Putamen (tissue), 1 donor: ENCODE measurements around the gene ARL5A.
A peak's percentile ranks its signal among the peaks of the same experiment; 100 is the strongest.
"Not testable (repeated sequence)": the region's sequence is repeated elsewhere in the genome, so short reads cannot be mapped to it uniquely, and the experiment has no call there.

Source experiments
- DNase-seq: peaks from one replicate; pipeline ENCODE4 v3.0.0-alpha.2; 2016; ENCODE audit warnings: low spot score

Gene ARL5A

GRCh38 chr2:151795646-151796240, 32.5 kb downstream of the ARL5A start:
- no peak for DNase-seq

GRCh38 chr2:151794422-151794821, 33.8 kb downstream of the ARL5A start:
- DNase-seq, result not testable (repeated sequence)

- DNase-seq, result no peak
Observed at GRCh38 chr2:151793123-151793522, 35.1 kb downstream of the ARL5A start.

GRCh38 chr2:151792589-151792988, 35.6 kb downstream of the ARL5A start:
- DNase-seq, result no peak

GRCh38 chr2:151791545-151791944, 36.7 kb downstream of the ARL5A start:
- no peak for DNase-seq

GRCh38 chr2:151790689-151791088, 37.5 kb downstream of the ARL5A start:
- DNase-seq, result no peak

GRCh38 chr2:151789055-151789834, 39.0 kb downstream of the ARL5A start:
- no peak for DNase-seq

- no peak for DNase-seq
Observed at GRCh38 chr2:151786483-151786882, 41.7 kb downstream of the ARL5A start.

GRCh38 chr2:151786077-151786476, 42.1 kb downstream of the ARL5A start:
- DNase-seq, result no peak

- no peak for DNase-seq
Observed at GRCh38 chr2:151783133-151783520, 45.1 kb downstream of the ARL5A start.

GRCh38 chr2:151782378-151783132, 45.7 kb downstream of the ARL5A start:
- no peak for DNase-seq

- no peak for DNase-seq
Observed at GRCh38 chr2:151781642-151782041, 46.6 kb downstream of the ARL5A start.

GRCh38 chr2:151780938-151781337, 47.3 kb downstream of the ARL5A start:
- no peak for DNase-seq

- DNase-seq, result no peak
Observed at GRCh38 chr2:151777935-151778334, 50.3 kb downstream of the ARL5A start.

GRCh38 chr2:151777487-151777886, 50.7 kb downstream of the ARL5A start:
- DNase-seq, result no peak

- no peak for DNase-seq
Observed at GRCh38 chr2:151776367-151776766, 51.9 kb downstream of the ARL5A start.

- peak; percentile 16 for DNase-seq
Observed at GRCh38 chr2:151775057-151775740, 53.0 kb downstream of the ARL5A start.

- DNase-seq, result peak; percentile 33
Observed at GRCh38 chr2:151774506-151774905, 53.7 kb downstream of the ARL5A start.

- no peak for DNase-seq
Observed at GRCh38 chr2:151771599-151772358, 56.4 kb downstream of the ARL5A start.

- no peak for DNase-seq
Observed at GRCh38 chr2:151770995-151771394, 57.2 kb downstream of the ARL5A start.

- no peak for DNase-seq
Observed at GRCh38 chr2:151769606-151770005, 58.6 kb downstream of the ARL5A start.

GRCh38 chr2:151767536-151767935, 60.7 kb downstream of the ARL5A start:
- DNase-seq, result no peak
